Embryonic facial prominence (tissue), 1 donor: ENCODE measurements around the gene TRIM40.

Source experiments
- DNase-seq: peaks from one replicate; pipeline ENCODE4 v3.0.0-alpha.2; 2016; ENCODE audit errors: extremely low spot score

TRIM40 gene

DNA sequence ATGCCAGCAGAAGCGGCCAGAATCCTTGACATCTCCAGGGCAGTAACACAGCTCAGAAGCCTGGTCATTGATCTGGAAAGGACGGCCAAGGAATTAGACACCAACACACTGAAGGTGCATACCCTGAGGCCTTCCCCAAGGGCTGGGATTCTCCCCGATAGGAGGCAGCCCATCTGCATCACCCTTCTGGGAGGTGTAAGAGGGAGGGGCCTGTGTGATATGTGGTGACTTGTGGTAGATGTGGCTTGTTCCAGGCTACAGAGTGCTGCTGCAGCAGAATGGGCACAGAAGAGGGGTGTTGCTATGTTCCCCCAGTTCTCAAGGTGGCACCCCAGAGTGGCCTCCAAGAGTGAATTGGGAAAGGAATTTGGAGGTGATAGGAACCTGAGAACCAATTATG is 11.2 kb downstream of the TRIM40 start:
- no peak for DNase-seq

- DNase-seq = no peak
Measured at GRCh38 chr6:30149234-30149633, 13.3 kb downstream of the TRIM40 start.

GRCh38 chr6:30149858-30150550 is 14.1 kb downstream of the TRIM40 start:
- no peak for DNase-seq

- DNase-seq = no peak
Measured at GRCh38 chr6:30150671-30151395, 14.9 kb downstream of the TRIM40 start.

GRCh38 chr6:30151580-30151979 is 15.6 kb downstream of the TRIM40 start:
- no peak for DNase-seq

DNA sequence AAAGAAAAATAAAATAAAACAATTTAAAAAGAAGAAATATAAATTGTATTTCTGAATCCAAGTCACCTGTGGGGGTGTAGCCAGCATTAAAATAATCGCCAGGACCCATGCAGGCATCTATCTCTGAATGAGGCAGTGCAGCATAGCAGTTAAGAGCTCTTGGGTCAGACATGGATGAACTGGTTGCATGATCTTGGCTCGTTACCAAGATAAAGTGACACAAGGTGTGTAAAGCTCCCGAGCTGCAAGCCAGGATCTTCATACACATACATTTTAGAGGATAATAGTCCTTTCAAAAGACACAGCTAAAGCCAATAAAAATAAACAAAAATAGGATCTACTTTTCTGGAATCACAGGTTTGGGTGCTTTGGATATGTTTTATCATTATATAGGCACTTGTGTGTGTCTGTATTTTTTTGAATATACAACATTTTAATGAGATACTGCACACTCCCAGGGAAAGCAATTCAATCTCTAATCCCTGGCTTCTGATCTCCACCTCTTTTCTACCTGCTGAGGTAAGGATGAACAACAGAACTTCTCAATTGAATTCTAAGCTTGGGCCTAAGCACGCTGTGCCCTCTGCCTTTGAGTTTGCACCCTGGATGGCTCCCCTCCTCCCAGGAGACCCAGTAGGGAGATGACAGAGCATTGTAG is 16.2 kb downstream of the TRIM40 start:
- DNase-seq = no peak

GRCh38 chr6:30152910-30153610 is 17.1 kb downstream of the TRIM40 start:
- no peak for DNase-seq

DNA sequence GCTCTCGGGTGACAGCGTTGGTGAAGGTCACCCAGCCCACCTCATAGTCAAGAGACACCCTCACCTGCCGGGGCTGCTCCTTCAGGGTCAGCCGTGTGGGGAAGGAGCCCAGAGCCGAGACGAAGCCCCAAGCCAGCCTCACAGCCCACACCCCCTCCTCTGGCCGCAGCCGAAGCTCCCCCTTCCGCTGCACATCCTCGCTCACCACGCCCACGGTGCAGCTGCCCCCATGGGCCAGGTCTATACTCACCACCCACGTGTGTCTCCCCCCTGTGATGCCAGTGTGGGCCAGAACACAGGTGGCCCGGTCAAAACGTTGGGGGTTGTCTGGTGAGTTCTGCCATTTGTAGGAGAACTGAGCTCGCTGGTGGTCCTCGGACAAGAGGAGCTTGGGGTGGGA is 18.1 kb downstream of the TRIM40 start:
- no peak for DNase-seq

- DNase-seq = no peak
Measured at GRCh38 chr6:30154709-30155519, 19.0 kb downstream of the TRIM40 start.

GRCh38 chr6:30155520-30156261 is 19.8 kb downstream of the TRIM40 start:
- DNase-seq = no peak

- DNase-seq = no peak
Measured at GRCh38 chr6:30156262-30156599, 20.3 kb downstream of the TRIM40 start.

- DNase-seq = no peak
Measured at GRCh38 chr6:30156774-30157173, 20.8 kb downstream of the TRIM40 start.

- no peak for DNase-seq
Measured at GRCh38 chr6:30157581-30157980, 21.6 kb downstream of the TRIM40 start.

DNA sequence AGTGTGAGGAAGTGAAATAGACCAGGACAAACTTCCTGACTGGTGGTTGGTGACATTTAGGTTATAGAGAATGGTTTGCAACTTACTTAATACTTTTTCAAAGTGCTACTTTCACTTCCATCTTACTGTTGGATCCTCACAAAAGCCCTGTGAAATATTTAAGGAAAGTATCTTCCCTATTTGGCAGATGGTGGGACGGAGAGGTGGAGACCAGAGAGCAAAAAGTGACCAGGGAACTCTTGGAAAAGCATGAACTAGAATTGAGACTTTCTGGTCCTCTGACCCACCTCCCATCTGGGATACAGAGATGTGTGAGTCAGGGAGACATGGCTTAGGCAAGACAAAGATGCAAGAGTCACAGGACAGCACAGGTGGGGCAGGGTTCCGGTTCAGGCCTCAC is 22.1 kb downstream of the TRIM40 start:
- no peak for DNase-seq

- no peak for DNase-seq
Measured at GRCh38 chr6:30158475-30159040, 22.6 kb downstream of the TRIM40 start.

DNA sequence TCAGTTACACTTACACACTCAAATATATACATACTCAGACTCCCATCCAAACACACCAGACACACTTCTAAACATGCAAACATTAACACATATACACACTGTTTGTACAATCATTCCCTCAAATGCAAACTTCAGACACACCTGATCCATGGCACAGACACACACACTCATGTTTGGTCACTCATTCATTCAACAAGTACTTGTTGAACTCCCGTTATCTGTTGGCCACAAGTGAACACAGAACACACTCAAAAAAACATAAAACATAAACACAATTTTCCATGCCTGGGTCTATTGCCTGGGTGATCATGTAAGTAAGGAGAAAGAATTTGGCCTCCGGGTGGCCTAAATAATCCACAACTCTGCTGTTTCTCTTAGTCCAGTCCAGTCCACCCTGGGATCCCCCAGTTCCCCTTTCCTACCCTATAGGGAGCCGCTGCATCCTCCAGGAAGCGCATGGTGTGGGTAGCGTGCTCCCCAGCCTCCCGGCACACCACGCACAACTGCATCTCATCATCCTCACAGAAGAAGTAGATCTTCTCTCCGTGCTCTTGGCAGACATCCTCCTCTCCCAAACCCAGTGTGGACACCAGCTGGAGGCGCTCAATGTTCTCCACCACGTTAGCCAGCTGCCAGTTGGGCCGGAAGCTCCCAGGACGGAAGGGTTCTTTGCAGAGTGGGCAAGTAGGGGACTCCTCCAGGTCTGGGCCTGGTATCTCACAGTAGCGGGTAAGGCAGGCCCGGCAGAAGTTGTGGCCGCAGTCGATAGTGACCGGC is 24.3 kb downstream of the TRIM40 start:
- DNase-seq = no peak

DNA sequence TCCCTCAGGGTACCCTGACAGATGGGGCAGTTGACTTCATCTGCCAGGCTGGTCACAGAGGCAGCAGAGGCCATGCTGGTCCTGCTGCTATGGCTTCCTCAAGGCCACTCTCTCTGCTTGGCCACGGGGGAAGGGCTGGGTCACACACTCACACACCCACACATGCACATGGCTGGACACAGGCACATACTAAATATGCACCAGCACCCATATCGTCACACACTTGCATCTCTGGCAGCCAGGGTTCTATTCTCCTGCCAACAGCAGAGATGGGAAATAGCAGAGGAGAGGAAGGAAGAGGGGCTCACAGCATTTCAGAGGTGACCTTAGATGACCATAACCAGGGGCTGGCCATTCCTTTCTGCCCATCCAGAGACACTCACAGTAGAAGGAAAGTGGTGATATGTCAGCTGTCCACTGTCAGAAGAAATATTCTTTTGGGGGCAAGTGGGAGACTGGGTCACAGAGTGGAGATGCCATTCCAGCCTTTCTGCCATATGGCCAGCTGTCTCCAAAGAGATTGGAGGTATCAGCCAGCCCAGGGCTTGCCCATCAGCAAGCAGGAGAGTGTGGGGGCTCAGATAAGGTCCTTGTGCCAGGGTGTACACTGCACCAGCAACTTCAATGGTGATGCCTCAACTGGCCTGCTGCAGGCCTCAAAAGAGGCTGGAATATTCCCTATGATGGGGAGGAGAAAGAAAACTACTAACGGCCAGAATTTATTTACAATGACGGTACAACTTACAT is 25.0 kb downstream of the TRIM40 start, which contains the start of gene TRIM10:
Gene TRIM10, minus strand, starts transcription at position 427 of the 747 bp plus-strand sequence. Its CDS starts 353 bp downstream, at position 74.
- DNase-seq = no peak

DNA sequence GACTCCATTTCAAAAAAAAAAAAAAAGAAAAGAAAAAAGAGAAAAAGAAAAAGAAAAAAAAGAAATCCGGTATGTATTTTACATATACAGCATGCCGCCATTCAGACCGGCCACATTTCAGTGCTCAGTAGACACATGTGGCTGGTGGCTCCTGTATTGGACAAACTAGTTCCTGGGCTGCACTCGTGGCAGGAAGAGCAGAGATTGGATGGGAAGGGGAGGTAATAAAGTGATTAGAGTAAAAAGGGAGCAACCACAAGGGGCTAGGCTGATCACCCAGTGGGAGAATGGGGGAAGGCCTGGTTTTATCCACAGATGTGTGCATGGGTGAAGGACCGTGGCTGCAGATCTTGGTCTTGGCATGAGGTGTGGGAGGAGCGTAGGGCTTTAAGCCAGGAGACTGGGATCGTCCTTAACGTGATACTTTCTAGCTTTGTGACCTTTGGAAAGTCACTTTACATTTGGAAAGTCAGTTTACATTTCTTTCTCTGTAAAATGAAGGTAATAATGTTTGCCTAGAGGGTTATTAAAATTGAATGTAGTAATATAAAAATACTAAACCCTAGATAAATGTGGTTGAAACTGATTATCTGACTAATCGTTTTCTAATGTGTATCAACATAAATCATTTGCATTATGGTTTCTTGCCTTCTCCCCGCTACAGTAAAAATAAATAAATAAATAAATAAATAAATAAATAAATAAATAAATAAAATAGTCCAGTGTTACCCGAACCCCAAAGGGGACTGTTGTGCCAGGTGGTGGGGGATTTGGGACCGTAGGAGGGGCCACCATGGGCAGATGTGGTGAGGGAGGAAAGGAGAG is 26.5 kb downstream of the TRIM40 start:
- no peak for DNase-seq
